Left lung (tissue), 10 donors: Measurements from ENCODE around the gene NHEJ1. TPM values are rescaled to one million over a fixed set of nuclear protein-coding genes. Genes with fewer than 3 reads are reported as not detected.

Experiments
- ATAC-seq: fragments of 200-7000 bp; cut with Tn5 transposase; one replicate; pipeline ENCODE4 v1.9.1; 2020; ENCODE audit warnings: moderate library complexity
- DNase-seq, 4 donors: peaks; one replicate each; pipeline ENCODE4 v3.0.0-alpha.2; 2013 to 2020
- H3K27ac ChIP-seq, 2 donors: fragments of 200-600 bp; sonication (generic) in 1 of 2; one replicate each; pipeline versions ENCODE4 v1.5.0 to v1.8.0; 2020 to 2021
- H3K27me3 ChIP-seq, 2 donors: fragments of 200-600 bp; sonication (generic) in 1 of 2; one replicate each; pipeline versions ENCODE4 v1.5.0 to v1.8.0; 2020 to 2021
- H3K36me3 ChIP-seq, 2 donors: fragments of 200-600 bp; sonication (generic) in 1 of 2; one replicate each; pipeline versions ENCODE4 v1.5.0 to v1.8.0; 2020 to 2021
- H3K4me1 ChIP-seq, 2 donors: fragments of 200-600 bp; one replicate each; pipeline ENCODE4 v1.8.0; 2021
- H3K4me3 ChIP-seq, 2 donors: fragments of 200-600 bp; sonication (generic) in 1 of 2; one replicate each; pipeline versions ENCODE4 v1.5.0 to v1.8.0; 2020 to 2021; ENCODE audit warnings: mild to moderate bottlenecking in 1 of 2
- H3K9me3 ChIP-seq, 2 donors: fragments of 200-600 bp; sonication (generic) in 1 of 2; one replicate each; pipeline versions ENCODE4 v1.5.0 to v1.8.0; 2020 to 2021
- intact Hi-C, 2 donors: fragments of 100-400 bp; cut with DNase I; formaldehyde crosslinking; loops; one replicate each; pipeline versions ENCODE4 v1.11.2 to v1.14.2; 2022
- polyA plus RNA-seq, 6 donors: library from polyadenylated mRNA; unstranded; fragments of 120-200 nt; gene quantifications; one replicate each; pipeline ENCODE4 v1.2.1, GENCODE V29; 2013; ENCODE audit not compliant: insufficient read length in 6 of 6
- total RNA-seq, 2 donors: library from RNA; stranded (reverse); fragmentation: NEBNext Ultra II Directional; extraction: Animal tissue kit (Norgen Biotek cat#: 25700); gene quantifications; one replicate each; pipeline ENCODE4 v1.2.1, GENCODE V29; 2021
- TF ChIP-seq, protein P1 (sequence below), 2 donors: fragments of 200-600 bp; sonication (generic) in 1 of 2; IDR thresholded peaks; one replicate each; pipeline versions ENCODE4 v1.5.0 to v1.8.0; 2021; ENCODE audit warnings: antibody characterized with exemption in 2 of 2
- donor health status: DM: no; HTN: yes; CAD: no.
- donor health status: DM: no; HTN: no; CAD: no.

NHEJ1 gene
- total and polyA plus RNA-seq, 8 donors = 14.0 to 20.9 (median 18.2) TPM

DNA sequence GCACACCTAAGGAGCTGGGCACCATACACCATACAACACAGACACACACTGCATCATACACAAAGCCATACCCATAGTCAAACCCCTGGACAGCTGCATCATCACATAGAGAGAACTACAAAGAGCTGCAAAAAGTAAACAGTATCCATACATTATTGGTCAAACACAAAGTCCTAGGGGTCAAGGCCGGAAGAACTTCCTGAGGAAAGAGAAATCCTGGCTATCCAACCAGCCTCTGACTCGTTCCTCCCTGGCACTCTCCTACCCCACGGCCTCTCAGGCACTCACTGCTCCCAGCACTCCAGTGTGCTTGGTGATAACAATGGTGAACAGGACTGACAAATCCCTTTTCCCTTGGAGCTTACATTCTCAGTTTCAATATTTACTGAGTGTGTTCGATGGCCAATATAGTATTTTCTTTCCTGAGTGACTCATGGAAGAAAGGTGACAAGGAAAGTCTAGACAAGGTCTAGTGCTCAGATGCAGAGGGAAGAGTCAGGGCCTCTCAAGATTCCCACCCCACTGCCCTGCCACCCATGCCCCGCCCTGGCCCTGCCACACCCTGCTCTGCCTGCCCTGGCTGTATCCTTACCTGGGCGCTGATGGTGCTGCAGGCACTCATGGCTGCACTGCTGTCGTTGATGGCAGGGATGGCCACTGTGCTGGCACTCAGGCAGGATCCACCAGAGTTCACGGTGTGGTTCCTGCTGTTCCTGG, 122.7 kb downstream of the NHEJ1 start:
- intact Hi-C loops = no loop called here
- TF ChIP-seq, protein P1, sequence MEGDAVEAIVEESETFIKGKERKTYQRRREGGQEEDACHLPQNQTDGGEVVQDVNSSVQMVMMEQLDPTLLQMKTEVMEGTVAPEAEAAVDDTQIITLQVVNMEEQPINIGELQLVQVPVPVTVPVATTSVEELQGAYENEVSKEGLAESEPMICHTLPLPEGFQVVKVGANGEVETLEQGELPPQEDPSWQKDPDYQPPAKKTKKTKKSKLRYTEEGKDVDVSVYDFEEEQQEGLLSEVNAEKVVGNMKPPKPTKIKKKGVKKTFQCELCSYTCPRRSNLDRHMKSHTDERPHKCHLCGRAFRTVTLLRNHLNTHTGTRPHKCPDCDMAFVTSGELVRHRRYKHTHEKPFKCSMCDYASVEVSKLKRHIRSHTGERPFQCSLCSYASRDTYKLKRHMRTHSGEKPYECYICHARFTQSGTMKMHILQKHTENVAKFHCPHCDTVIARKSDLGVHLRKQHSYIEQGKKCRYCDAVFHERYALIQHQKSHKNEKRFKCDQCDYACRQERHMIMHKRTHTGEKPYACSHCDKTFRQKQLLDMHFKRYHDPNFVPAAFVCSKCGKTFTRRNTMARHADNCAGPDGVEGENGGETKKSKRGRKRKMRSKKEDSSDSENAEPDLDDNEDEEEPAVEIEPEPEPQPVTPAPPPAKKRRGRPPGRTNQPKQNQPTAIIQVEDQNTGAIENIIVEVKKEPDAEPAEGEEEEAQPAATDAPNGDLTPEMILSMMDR (IDR thresholded peaks at IDR 0.05) = no peak
- DNase-seq (no peak), ATAC-seq (peak; percentile 49)
- H3K36me3 ChIP-seq = no peaks in the 10 kb centered on the region
- H3K4me1 ChIP-seq = no peaks in the 10 kb centered on the region
- H3K4me3 ChIP-seq = no peak overlapping the region
- H3K27ac ChIP-seq = no peak overlapping the region
- H3K27me3 ChIP-seq = peaks cover 25 to 95% of the 10 kb centered on the region in 2 donors
- no peaks in the 10 kb centered on the region for H3K9me3 ChIP-seq

DNA sequence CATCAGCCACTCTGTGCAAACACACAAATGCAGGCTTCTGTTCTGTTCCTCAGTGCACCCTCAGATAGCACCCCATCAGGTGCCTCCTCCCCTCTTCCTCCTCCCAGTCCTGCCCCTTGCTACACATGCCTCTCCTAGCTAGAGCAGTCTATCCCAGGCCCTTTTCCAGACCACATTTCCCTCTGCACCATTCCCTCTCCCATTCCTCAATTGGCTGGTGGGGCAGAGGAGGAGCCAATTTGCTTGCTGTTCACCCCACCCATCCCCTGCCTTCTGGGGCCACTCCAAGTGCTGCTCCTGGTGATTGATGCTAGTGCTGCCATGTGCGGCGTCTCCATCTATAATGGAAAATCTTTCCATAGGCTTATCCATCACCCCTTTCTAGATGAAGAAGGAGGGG, 124.7 kb downstream of the NHEJ1 start:
- no peaks in the 10 kb centered on the region for H3K4me1 ChIP-seq
- TF ChIP-seq, protein P1 (IDR thresholded peaks at IDR 0.05) = no peak
- intact Hi-C loops = no loop called here
- no peak overlapping the region for H3K4me3 ChIP-seq
- no peaks in the 10 kb centered on the region for H3K36me3 ChIP-seq
- no peak overlapping the region for H3K27ac ChIP-seq
- DNase-seq (no peak), ATAC-seq (no peak)
- no peaks in the 10 kb centered on the region for H3K9me3 ChIP-seq
- peaks cover 16 to 95% of the 10 kb centered on the region in 2 donors for H3K27me3 ChIP-seq

DNA sequence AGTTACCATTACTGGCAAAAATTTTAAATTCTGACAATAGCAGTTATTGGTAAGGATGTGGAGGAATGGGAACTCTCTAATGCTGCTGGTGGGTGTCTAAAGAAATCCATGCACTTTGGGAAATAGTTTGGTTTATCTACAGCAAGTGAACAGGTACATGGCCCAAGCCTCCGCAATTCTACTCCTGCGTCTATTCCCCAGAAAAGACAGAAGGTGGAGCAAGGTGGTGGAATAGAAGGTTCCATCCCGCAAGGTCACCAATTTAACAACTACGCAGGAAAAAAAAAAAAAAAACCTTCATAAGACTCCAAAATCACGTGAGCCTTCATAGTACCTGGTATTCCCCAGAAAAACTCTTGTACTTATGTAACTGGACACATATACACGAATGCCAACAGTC, 125.8 kb downstream of the NHEJ1 start:
- ATAC-seq = no peak
- DNase-seq = no peak
- Histone ChIP-seq H3K4me1 (no peaks in the 10 kb centered on the region), H3K27ac (no peak overlapping the region), H3K27me3 (peaks cover 6 to 95% of the 10 kb centered on the region in 2 donors), H3K4me3 (no peak overlapping the region), H3K36me3 (no peaks in the 10 kb centered on the region), H3K9me3 (no peaks in the 10 kb centered on the region)
- intact Hi-C loops = no loop called here
- TF ChIP-seq, protein P1 (IDR thresholded peaks at IDR 0.05) = no peak

DNA sequence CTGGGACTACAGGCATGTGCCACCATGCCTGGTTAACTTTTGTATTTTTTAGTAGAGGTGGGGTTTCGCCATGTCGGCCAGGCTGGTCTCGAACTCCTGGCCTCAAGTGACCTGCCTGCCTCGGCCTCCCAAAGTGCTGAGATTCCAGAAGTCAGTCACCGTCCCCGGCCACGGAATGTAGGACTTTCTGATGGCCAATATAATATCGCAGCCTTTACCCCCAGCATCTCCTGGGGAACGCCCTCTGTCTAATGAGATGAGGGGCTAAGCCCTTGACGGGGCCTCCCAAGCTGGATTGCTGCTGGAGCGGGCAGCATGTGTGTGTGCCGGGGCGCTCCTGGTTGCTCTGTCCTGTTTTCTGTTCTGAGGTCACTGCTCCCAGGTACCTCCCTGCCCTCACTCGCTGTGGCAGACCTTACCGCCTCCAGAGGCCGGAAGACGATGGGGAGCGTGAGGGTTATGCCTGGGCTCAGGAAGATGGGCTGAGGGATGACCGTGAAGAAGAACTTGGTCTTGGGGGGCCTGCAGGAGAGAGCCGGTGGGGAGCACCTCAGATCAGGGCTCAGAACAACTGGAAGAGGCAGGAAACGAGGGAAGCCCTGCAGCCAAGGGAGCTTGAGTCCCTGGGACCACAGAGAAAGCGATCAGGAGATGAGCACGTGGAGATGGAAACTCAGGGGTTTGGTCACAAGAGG, 128.4 kb downstream of the NHEJ1 start:
- H3K27me3 ChIP-seq = peaks cover 6 to 74% of the 10 kb centered on the region in 2 donors
- no peaks in the 10 kb centered on the region for H3K4me1 ChIP-seq
- ATAC-seq = no peak
- DNase-seq = no peak
- no peak overlapping the region for H3K4me3 ChIP-seq
- no peaks in the 10 kb centered on the region for H3K36me3 ChIP-seq
- TF ChIP-seq, protein P1 (IDR thresholded peaks at IDR 0.05) = no peak
- no peak overlapping the region for H3K27ac ChIP-seq
- intact Hi-C loops = no loop called here
- no peaks in the 10 kb centered on the region for H3K9me3 ChIP-seq

DNA sequence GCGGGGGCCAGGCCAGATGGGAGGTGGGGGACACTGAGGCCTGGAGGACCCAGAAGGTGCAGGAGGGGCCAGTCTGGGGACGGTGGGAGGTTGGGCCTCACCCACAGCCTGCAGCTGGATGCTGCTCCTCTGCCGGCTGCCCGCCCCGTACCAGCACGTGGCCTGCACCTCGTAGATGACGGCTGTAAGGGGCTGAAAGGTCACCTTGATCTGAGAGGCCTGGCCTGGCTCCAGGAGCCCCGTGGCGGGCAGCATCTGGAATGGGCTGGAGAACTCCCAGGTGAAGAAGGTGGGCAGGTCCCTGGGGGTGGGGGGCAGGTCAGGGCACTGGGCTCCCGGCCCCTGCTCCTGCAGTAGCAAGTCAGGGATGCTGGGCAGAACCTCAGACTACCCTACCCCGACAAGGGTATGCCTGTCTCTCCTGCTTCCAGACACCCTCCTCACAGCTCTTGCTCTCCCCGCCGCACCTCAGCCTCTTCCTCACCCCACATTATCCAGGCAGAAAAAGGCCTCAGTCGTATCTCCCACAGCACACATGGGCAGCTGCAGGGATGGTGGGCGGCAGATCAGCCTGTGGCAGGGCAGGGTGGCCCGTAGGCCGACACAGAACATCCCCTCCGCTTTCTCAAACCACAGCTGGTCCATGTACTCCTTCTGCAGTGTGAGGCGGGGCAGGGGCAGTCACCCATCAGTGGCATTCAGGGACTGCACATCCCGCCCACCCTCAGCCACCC, 129.4 kb downstream of the NHEJ1 start:
- Histone ChIP-seq H3K27ac (no peak overlapping the region), H3K4me3 (no peak overlapping the region), H3K27me3 (peaks cover 6 to 66% of the 10 kb centered on the region in 2 donors), H3K9me3 (no peaks in the 10 kb centered on the region), H3K36me3 (no peaks in the 10 kb centered on the region), H3K4me1 (no peaks in the 10 kb centered on the region)
- intact Hi-C loops = no loop called here
- ATAC-seq = no peak
- DNase-seq = no peak
- TF ChIP-seq, protein P1 (IDR thresholded peaks at IDR 0.05) = no peak
